ENCODE data around the gene HAAO.

- TF ChIP-seq CTCF (IDR thresholded peaks at IDR 0.05) (no peak), POLR2A (IDR thresholded peaks at IDR 0.05) (no peak)
These were observed 47.8 kb downstream of the HAAO start for GRCh38 chr2:42744545-42745082.

Data from Peyer's patch (tissue), 4 donors.